LNCAP (cell line): ENCODE measurements around the gene SLC13A4.

ENCODE experiments used
- TF ChIP-seq, protein P1 (sequence below): fragments of 450-650 bp; IDR thresholded peaks from 2 replicates; pipeline ENCODE4 v1.5.1; 2017; ENCODE audit warnings: mild to moderate bottlenecking

The SLC13A4 gene

DNA sequence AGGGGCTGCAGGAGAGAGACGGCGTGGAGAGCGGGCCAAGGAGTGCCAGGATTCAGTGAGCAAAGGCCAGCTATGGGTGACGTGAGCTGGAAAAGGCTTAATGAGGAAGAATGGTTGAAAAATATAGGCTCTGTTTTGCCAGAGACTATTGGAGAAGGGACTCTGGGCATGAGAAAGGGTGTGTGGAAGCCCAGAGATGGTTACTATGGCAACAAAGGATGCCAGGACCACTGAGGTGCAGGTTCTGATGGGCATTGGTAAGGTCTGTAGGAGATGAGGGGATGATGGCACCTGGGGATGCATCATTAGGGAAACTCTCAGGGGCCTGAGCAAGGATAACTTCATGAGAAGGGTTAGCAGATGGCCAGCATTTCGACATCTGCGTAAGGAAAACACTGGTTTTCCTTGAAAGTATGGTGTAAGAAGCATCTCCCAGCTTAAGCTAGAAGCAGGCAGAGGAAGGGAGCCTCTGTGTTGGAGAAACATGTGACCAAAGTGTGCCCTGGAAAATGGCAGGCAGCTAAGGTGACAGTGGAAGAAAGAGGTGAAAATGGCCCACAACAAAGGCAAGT lies 42.2 kb upstream of the SLC13A4 start:
- TF ChIP-seq, protein P1, sequence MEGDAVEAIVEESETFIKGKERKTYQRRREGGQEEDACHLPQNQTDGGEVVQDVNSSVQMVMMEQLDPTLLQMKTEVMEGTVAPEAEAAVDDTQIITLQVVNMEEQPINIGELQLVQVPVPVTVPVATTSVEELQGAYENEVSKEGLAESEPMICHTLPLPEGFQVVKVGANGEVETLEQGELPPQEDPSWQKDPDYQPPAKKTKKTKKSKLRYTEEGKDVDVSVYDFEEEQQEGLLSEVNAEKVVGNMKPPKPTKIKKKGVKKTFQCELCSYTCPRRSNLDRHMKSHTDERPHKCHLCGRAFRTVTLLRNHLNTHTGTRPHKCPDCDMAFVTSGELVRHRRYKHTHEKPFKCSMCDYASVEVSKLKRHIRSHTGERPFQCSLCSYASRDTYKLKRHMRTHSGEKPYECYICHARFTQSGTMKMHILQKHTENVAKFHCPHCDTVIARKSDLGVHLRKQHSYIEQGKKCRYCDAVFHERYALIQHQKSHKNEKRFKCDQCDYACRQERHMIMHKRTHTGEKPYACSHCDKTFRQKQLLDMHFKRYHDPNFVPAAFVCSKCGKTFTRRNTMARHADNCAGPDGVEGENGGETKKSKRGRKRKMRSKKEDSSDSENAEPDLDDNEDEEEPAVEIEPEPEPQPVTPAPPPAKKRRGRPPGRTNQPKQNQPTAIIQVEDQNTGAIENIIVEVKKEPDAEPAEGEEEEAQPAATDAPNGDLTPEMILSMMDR, result no peak

DNA sequence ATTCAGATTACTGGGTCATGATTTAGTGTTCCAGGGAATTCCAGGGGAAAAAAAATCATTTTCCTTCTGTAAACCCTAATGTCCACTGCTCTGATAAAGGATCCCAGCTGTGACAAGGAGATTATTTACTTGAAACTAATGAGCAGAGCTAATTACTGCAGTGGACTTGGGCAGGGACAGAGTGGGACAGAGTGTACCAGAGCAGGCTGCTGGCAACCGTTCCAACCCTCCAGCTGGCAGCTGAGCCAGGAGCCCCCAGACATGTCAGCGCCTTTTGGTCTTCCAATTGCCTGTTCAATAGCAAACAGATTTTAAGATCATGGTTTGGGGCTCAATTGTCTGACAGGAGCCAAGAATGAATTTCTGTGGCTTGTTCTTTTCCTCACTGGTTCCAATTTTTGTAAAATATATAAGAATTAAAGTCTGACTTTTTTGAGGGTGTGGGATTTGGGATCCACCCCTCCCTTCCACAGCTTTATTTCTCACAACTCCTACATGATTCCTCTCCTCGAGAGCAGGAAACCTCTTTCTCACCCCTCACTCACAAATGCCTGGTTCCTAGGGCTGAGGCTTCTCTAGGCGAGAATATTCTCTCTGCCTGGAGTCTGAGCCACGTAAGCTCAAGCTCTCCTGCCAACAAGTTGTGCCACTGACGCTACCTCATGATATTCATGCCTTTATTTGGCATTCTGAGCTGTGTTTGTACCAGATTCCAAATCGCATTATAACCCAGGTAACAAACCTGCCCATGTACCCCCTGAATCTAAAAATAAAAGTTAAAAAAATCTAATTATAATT lies 41.2 kb upstream of the SLC13A4 start:
- TF ChIP-seq, protein P1, result no peak

DNA sequence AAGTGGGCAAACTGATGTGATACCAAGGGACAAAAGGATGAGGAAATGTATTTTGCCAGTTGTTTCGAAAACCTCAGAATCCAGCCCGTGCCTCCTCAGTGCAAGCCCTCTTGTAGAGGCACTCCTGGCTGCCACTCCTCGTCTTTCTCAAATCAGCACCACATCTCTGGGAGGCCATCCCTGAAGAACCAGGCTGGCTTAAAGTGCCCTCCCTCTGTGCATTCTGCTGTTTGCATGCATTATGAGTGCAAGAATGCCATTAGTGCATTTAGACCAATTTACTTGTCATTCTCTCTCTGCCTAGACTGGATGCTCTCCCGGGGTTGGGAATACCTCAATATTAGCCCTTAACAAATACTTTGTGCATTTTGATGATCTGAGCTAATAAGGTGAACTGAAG lies 40.5 kb upstream of the SLC13A4 start:
- TF ChIP-seq, protein P1, result no peak

DNA sequence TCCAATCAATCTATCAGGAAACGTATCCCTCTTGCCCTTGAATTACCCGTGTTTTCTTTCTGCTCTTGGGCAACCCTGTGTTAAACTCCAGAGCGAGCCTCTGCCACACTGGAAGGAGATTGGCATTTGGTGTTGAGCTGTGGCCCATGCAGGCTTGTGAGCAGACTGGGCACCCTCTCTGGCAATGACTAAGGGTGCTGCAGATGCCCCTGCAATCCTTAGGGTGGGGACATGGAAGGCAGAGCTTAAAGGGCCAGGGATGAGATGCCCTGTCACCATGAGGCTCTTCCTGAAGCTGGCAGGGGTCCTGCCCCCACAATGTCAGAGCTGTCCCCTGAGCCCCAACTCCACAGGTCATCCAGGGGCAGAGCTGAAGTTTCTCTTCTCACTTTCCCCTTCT lies 40.1 kb upstream of the SLC13A4 start:
- TF ChIP-seq, protein P1, result no peak

DNA sequence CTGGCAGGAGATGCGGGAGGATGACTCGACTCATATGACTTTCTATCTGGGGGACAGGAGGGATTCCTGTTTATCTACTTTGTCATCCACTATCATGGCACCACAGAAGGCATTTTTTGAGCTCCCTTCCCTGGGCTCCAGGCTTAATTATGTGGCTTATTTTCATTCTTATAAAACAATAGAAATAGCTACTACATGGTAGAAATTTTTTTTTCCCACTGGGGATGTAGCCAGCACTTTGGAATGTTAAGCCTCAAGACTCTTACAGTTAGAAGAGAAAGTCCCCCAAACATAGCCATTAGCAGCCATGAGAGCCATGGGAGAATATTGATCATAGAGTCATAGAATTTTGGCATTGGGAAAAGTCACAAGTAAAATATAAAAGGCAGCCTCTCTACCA lies 35.3 kb upstream of the SLC13A4 start:
- TF ChIP-seq, protein P1, result no peak

DNA sequence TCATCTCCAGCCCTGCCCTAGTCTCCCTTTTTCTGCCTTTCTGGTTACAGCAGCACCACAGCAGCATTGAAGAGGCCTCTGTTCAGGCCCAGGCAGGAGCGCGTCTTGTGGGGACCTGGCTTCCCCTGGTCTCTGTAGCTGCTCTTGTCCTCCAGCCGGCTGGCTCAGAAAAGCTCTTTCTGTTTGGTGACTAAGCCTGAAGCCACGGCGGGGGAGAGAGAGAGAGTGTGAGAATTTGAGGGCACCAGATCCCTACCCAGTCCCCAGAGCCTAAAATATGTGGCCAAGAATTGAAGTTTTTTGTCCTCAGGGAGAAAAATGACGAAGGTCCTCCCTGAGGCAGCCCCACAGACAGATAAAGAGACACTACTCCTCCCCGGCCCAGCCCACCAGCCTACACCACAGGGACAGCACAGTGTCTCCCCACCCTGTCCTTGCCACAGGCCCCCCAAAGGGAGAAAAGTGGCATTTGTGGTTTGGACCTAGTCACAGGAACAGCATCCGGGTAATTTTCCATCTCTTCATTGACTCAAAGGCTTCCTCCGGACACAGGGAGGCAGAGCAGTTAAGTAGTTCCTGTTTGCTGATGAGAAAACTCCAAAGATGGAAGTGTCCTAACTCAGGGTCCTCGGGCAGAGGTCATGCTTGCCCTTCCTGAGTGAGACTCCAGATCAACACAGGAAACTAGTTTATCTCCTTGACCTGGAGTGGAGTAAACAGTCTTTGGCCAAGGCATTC lies 33.9 kb upstream of the SLC13A4 start:
- TF ChIP-seq, protein P1, result no peak

DNA sequence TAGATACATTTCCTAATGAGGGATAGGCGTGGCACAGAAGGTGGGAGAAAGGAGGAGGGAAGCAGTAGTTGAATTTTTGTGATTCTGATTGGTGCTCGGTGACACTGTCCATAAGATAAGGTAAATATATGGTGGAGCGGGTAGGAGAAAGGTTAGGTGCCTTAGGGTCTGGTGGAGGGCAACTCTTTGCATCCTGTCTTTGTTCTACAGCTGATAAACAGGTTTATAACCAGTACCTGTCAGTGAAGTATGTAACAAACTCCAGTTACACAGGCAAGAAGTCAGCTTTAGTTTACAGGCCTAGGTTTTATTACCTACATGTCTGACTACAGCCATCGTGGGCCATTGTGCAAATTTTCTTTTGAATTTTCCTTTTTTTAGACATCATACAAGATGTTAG lies 31.5 kb upstream of the SLC13A4 start:
- TF ChIP-seq, protein P1, result no peak
